GM19397 (cell line): ENCODE results near the gene IRF4.

Experiments used
- ATAC-seq: cut with Tn5 transposase; IDR thresholded peaks from one replicate; pipeline ENCODE4 v1.9.1; 2021; ENCODE audit warnings: mild to moderate bottlenecking, moderate library complexity; ENCODE audit not compliant: unreplicated experiment

IRF4 gene

DNA sequence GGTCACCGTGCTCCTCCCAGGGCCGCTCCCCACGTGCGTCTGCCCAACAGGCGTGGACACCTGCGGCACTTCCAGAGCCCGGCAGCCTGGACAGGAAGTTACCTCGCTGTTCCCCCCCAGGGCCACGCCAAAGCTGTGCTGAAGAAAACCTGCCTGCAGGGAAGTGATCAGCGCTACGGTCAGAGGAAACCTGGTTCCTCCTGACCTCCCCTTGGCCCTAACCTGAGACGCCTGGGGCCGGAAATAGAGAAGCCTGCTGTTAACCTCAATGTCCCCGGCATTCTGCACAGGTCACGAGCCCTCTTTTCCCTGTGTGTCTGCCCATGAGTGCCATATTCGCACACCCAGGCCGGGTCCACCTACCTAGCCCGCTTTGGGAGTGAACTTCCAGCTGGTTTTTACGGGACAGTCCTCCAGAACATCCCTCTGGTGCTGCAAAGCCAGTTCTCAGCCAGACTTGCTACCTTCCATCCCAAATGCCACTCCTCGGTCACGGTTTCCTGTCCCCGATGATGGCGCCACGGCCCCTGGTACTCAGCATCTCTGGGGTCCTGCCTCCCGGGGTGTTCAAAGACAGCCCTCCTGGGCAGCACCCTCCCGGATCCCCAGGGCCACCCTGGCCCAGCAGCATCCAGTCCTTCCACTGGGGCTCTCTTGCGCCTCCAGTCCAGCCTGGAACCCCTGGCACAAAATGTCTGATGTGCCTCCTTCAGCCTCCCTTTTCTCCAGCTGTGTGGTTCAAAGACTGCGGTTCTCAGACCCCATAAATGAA lies 12.0 kb upstream of the IRF4 start:
- ATAC-seq, result no peak

DNA sequence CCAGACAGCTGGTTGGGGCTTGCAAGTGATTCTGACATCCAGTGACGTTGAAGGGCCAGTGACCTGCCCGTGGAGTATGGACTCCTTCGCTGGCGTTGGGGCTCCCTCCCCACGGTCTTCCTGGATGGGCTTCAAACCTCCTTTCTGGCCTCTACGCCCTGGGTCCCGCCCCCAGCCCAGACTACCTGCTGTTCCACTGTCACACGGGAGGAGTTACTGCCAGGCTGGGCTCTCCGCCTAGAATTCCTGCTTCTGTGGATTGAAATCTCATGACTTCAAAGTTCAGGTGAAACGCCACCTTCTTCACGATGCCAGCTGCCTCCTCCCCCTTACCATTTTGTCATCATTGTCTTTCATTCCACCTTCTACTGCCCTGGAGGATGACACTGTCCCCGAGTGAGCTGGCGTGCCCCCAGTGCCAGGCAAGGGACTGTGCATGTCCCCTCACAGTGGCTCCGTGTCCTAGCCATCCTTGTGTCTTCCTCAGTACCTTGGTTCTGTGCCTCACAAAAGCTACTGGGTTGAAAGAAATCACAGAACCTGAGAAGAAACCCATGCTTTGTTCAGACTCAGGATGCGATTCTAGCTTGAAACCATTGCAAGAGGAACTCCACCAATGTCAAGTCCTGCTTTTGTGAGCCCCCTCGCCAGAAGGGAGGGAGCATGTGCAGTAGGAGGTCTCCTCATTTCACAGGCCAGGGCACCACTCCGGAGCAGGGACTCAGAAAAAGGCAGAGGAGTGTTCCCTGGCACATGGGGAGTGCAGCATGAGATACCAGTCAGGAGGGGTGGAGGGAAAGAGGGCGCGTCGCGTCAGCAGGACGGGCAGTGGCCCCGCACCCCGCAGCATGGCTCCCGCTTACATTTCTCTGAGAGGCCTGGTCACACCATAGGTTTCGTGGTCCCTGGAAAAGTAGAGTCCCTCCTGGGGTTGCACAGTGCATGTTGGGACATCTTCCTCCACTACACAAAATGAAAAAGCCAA lies 11.0 kb upstream of the IRF4 start:
- no peak for ATAC-seq

DNA sequence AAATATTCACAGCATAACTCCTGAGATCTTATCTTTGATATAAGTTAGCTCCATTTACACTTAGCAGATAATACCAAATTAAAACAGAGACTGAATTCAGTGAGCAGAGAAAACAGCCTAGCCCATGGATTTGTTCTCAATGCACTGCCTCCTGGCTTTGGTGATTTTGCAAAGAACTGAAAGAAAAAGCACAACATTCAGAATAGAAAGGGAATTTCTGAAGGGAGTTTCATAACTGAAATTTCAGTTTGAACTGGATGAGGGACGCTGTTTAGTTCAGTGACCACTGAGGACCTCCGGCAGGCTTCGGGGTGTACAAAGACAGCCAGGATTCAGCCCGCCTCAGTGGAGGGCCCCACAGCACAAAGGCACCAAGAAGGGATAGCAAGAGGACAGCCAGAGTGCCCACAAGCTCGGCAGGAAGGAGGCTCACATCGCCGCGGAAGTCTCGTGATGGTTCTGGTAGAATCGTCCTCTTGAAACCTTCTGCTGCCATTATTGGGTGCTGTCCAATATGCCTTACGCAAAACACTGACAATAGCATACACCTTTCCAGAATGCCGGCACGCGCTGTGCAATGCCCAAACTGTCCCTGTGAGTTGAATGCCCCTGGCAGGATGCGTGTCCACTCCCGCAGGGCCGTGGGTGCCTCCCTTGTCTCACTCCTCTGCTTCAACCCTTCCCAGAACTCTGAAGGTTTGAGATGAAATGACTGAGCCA lies 9.7 kb upstream of the IRF4 start:
- no peak for ATAC-seq

- ATAC-seq, result no peak
These were observed 8.4 kb upstream of the IRF4 start for GRCh38 chr6:382883-383810.

GRCh38 chr6:383856-384255 lies 7.7 kb upstream of the IRF4 start:
- ATAC-seq, result no peak

- ATAC-seq, result no peak
These were observed 6.7 kb upstream of the IRF4 start for GRCh38 chr6:384898-385297.

- no peak for ATAC-seq
These were observed 5.9 kb upstream of the IRF4 start for GRCh38 chr6:385614-386013.

GRCh38 chr6:386688-387266 lies 4.8 kb upstream of the IRF4 start:
- ATAC-seq, result no peak

DNA sequence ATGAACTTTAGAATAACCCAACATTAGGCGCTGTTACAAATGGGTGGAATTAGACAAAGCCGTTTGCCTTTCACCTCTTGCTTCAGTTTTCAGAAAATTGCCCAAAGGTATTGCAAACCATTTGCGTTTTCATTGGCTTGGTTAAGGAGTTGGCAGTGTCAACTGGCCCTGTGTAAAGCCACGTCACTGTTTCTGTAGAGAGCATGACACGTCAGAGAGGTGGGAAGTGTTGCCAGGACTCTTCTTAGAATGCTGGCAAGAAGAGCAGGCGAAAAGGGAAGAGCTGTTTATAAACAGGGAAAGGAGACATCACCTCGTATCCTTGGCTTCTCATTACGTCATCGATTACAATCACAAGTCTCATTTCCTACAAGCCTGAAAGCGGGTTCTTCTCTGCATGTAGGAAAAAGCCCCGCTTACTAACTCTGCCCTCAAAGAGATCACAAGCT lies 4.2 kb upstream of the IRF4 start:
- no peak for ATAC-seq

DNA sequence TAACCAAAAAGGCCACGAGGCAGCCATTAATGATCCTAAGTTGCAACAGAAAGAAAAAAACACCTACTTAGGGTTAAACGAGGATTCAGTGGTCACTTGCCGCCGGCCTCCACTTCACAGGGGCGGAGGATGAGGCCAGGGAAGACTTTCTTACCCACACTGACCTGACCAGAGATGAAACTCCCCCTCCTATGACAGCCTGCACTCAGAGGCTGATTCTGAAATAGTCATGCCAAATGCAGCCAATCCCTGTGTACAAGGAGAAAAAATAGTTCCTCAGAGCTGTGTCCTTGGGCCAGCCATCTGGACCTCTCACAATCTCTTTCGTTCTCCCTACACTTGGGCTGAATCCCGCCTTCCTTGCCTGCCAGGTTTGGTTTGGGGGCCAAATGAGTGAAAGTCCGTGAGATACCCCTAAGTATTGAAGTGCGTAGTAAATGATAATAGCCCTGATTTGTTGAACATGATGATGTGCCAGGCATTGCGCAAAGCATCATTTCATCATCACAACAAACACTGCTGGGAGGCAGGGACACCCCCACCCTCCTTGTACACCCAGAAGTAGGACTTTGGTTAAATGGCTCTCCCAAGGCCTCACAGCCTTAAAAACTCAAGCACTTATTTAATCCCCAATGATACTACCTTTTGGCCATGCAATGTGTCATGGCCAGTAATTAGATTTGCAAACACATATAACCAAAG lies 3.2 kb upstream of the IRF4 start:
- no peak for ATAC-seq

DNA sequence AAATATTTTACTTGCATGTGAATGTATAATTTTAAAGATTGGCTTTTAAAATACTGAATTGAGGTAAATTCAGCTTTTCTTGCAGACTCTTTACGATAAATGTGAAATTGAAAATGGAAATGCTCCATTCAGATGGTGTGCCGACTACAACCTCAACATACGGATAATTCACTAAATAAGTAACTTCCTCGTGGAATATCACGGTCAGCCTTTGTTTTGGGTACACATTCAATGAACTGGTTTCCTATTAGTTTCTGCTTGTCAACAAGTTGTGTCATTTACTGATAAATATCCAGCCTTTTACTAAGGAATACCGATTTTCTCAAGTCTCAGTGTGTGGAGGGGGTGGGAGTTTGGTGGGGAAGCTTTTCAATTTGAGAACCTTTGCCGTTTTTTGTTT lies 2.4 kb upstream of the IRF4 start:
- ATAC-seq, result no peak

- no peak for ATAC-seq
These were observed 1.9 kb upstream of the IRF4 start for GRCh38 chr6:389622-390021.

DNA sequence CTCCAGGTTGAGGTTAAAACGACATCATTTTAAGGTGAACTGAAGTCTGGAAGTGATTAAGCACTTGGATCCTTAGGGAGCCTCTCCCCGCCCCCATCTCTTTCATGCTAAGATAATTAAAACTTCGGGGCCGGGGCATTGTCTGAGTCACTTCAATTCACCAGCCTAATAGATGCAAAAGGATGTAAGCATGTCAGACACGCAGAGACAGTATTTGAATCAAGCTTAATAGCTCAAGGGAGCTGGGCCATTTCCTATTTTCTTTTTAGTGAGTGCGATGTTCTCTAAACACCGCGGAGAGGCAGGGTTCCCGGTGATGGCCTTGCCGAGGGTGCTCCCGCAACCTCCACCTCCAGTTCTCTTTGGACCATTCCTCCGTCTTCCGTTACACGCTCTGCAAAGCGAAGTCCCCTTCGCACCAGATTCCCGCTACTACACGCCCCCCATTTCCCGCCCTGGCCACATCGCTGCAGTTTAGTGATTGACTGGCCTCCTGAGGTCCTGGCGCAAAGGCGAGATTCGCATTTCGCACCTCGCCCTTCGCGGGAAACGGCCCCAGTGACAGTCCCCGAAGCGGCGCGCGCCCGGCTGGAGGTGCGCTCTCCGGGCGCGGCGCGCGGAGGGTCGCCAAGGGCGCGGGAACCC lies 516 bp upstream of the IRF4 start:
- peak; percentile 14 for ATAC-seq

- ATAC-seq, result no peak
These were observed 1.2 kb downstream of the IRF4 start for GRCh38 chr6:392441-393390.

DNA sequence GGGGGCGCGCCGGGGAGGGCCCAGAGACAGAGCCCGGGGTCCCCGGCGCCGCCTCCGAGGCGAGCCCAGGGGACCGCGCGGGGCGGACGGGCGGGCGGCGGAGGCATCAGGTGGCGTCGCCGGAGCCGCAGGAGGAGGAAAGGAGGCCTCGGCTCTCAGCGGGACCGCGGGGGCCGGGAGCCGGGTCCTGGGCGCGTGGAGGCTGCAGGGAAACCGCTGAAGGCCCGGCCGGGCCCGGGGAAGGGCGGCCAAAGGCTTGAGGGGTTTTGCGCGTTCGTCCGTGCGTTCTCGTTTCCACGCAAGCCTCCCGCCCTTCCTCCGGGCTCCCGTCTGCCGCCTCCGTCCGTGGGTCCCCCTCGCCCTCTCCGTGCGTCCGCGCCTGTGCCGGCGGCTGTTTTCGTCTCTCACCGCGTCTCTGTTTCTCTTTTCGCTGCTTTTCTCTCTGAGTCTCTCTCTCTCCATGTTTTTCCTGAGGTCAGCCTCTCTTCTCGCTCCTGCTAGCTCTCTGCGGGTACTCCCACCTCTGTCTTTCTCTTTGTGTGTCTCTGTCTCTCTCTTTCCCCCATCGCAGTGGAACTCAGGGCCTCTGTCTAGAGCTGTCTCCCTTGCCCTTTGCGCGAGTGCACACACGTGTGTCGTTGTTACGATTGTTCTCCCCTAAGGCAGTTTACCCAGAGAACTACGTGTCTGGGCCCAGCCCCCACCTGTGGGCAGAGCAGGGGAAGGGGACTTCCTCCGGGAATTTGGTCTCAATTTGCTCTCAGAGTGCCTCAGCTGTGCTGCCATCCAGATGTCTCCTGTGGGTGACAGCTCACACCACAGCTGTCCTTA lies 2.1 kb downstream of the IRF4 start:
- no peak for ATAC-seq

GRCh38 chr6:394641-395289 lies 3.2 kb downstream of the IRF4 start:
- ATAC-seq, result no peak
